ENCODE measurements around the gene NAALADL2.

The NAALADL2 gene

GRCh38 chr3:175512700-175513099, 653.6 kb downstream of the NAALADL2 start:
- TF ChIP-seq EZH2phosphoT487 (IDR thresholded peaks at IDR 0.05; ENCODE audit: low read depth) = no peak
- no peak for TF ChIP-seq CTCF (IDR thresholded peaks at IDR 0.05; ENCODE audit: low read depth, low read length)
- H3K4me2 ChIP-seq (ENCODE audit: low read length) = no peak overlapping the region
- H3K36me3 ChIP-seq (replicated peaks; ENCODE audit: low read depth, low read length) = no peaks in the 10 kb centered on the region
- no peak overlapping the region for H3K4me3 ChIP-seq (ENCODE audit: low read length)
- H4K20me1 ChIP-seq (ENCODE audit: insufficient read depth, low read length) = no peaks in the 10 kb centered on the region
- H3K27ac ChIP-seq (ENCODE audit: low read length) = no peak overlapping the region
- 0 out of 2 replicates have a peak, but pooled peaks cover under 1% of the 10 kb centered on the region for H3K4me1 ChIP-seq (ENCODE audit: low read length)
- no peak overlapping the region for H3K9ac ChIP-seq (ENCODE audit: low read length)
- no peaks in the 10 kb centered on the region for H3K79me2 ChIP-seq (ENCODE audit: low read length)
- H2AFZ ChIP-seq (ENCODE audit: low read depth, low read length) = no peak overlapping the region
- no peaks in the 10 kb centered on the region for H3K27me3 ChIP-seq (ENCODE audit: low read depth, low read length)
- no peaks in the 10 kb centered on the region for H3K9me3 ChIP-seq (ENCODE audit: insufficient read depth, low read length)

GRCh38 chr3:175518459-175518858, 659.3 kb downstream of the NAALADL2 start:
- no peaks in the 10 kb centered on the region for H4K20me1 ChIP-seq (ENCODE audit: insufficient read depth, low read length)
- H3K9ac ChIP-seq (ENCODE audit: low read length) = no peak overlapping the region
- no peaks in the 10 kb centered on the region for H3K27me3 ChIP-seq (ENCODE audit: low read depth, low read length)
- peak overlapping the region; percentile 25 for H3K27ac ChIP-seq (ENCODE audit: low read length)
- no peaks in the 10 kb centered on the region; the same call in 1 of the 2 replicates for H3K9me3 ChIP-seq (ENCODE audit: insufficient read depth, low read length)
- peaks cover 16% of the 10 kb centered on the region for H3K4me1 ChIP-seq (ENCODE audit: low read length)
- no peak for TF ChIP-seq EZH2phosphoT487 (IDR thresholded peaks at IDR 0.05; ENCODE audit: low read depth)
- no peak for TF ChIP-seq CTCF (IDR thresholded peaks at IDR 0.05; ENCODE audit: low read depth, low read length)
- peak overlapping the region; percentile 8 for H3K4me2 ChIP-seq (ENCODE audit: low read length)
- peaks cover 3% of the 10 kb centered on the region for H3K36me3 ChIP-seq (replicated peaks; ENCODE audit: low read depth, low read length)
- H3K79me2 ChIP-seq (ENCODE audit: low read length) = no peaks in the 10 kb centered on the region
- H2AFZ ChIP-seq (ENCODE audit: low read depth, low read length) = peak overlapping the region; percentile 7; the same call in 1 of the 2 replicates
- H3K4me3 ChIP-seq (ENCODE audit: low read length) = no peak overlapping the region

GRCh38 chr3:175521406-175521805, 662.3 kb downstream of the NAALADL2 start:
- Histone ChIP-seq H4K20me1 (ENCODE audit: insufficient read depth, low read length) (no peaks in the 10 kb centered on the region), H3K4me1 (ENCODE audit: low read length) (peaks cover 22% of the 10 kb centered on the region), H3K79me2 (ENCODE audit: low read length) (no peaks in the 10 kb centered on the region), H3K4me3 (ENCODE audit: low read length) (no peak overlapping the region), H3K27me3 (ENCODE audit: low read depth, low read length) (no peaks in the 10 kb centered on the region), H3K4me2 (ENCODE audit: low read length) (no peak overlapping the region), H3K27ac (ENCODE audit: low read length) (no peak overlapping the region), H2AFZ (ENCODE audit: low read depth, low read length) (no peak overlapping the region), H3K9me3 (ENCODE audit: insufficient read depth, low read length) (no peaks in the 10 kb centered on the region; the same call in 1 of the 2 replicates), H3K36me3 (replicated peaks; ENCODE audit: low read depth, low read length) (peaks cover 3% of the 10 kb centered on the region), H3K9ac (ENCODE audit: low read length) (no peak overlapping the region)
- TF ChIP-seq CTCF (IDR thresholded peaks at IDR 0.05; ENCODE audit: low read depth, low read length) = no peak
- no peak for TF ChIP-seq EZH2phosphoT487 (IDR thresholded peaks at IDR 0.05; ENCODE audit: low read depth)

GRCh38 chr3:175526191-175526590, 667.1 kb downstream of the NAALADL2 start:
- Histone ChIP-seq H3K79me2 (ENCODE audit: low read length) (no peaks in the 10 kb centered on the region), H4K20me1 (ENCODE audit: insufficient read depth, low read length) (no peaks in the 10 kb centered on the region), H3K9ac (ENCODE audit: low read length) (peak overlapping the region; percentile 54), H3K9me3 (ENCODE audit: insufficient read depth, low read length) (no peaks in the 10 kb centered on the region; the same call in 1 of the 2 replicates), H3K27ac (ENCODE audit: low read length) (peak overlapping the region; percentile 48; the same call in 1 of the 2 replicates), H3K4me2 (ENCODE audit: low read length) (peak overlapping the region; percentile 63), H3K27me3 (ENCODE audit: low read depth, low read length) (no peaks in the 10 kb centered on the region), H3K4me1 (ENCODE audit: low read length) (peaks cover 12% of the 10 kb centered on the region), H3K4me3 (ENCODE audit: low read length) (peak overlapping the region; percentile 67), H3K36me3 (replicated peaks; ENCODE audit: low read depth, low read length) (no peaks in the 10 kb centered on the region), H2AFZ (ENCODE audit: low read depth, low read length) (peak overlapping the region; percentile 80)
- TF ChIP-seq CTCF (IDR thresholded peaks at IDR 0.05; ENCODE audit: low read depth, low read length) (no peak), EZH2phosphoT487 (IDR thresholded peaks at IDR 0.05; ENCODE audit: low read depth) (no peak)

Data from OCI-LY3 (cell line).